Right lobe of liver (tissue), 4 donors: ENCODE data around the gene EIF1.

Experiments used
- POLR2A ChIP-seq: fragments of 450-650 bp; IDR thresholded peaks from one replicate; pipeline ENCODE4 v1.6.1; 2017; ENCODE audit warnings: antibody characterized with exemption, mild to moderate bottlenecking
- TF ChIP-seq, protein P1 (sequence below), 4 donors: fragments of 200-600 bp in 3 of 4; fragments of 450-650 bp in 1 of 4; IDR thresholded peaks; one replicate each; pipeline versions ENCODE4 v1.5.1 to v1.8.0; 2016 to 2022; ENCODE audit warnings: antibody characterized with exemption in 4 of 4, mild to moderate bottlenecking in 2 of 4
- donor health status: DM: no; HTN: no; CAD: no.
- donor health status: DM: no; HTN: no; CAD: no.
- donor health status: DM: no; HTN: yes; CAD: no.

DNA sequence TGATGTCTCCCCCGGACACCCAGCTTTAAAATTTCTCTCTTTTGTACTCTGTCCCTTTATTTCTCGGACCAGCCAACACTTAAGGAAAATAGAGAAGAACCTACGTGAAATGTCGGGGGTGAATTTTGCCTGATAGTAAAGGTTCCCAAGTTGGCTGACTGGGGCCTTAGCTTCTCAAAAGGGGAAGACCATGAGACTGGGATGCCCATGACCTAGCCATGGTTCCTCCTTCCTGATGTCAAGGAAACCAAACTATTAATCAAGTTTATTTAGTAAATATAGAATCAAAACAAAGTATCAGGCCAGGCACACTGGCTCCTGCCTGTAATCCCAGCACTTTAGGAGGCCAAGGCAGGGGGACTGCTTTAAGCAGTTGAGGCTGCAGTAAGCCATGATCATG lies 2.4 kb upstream of the EIF1 start:
- TF ChIP-seq, protein P1, sequence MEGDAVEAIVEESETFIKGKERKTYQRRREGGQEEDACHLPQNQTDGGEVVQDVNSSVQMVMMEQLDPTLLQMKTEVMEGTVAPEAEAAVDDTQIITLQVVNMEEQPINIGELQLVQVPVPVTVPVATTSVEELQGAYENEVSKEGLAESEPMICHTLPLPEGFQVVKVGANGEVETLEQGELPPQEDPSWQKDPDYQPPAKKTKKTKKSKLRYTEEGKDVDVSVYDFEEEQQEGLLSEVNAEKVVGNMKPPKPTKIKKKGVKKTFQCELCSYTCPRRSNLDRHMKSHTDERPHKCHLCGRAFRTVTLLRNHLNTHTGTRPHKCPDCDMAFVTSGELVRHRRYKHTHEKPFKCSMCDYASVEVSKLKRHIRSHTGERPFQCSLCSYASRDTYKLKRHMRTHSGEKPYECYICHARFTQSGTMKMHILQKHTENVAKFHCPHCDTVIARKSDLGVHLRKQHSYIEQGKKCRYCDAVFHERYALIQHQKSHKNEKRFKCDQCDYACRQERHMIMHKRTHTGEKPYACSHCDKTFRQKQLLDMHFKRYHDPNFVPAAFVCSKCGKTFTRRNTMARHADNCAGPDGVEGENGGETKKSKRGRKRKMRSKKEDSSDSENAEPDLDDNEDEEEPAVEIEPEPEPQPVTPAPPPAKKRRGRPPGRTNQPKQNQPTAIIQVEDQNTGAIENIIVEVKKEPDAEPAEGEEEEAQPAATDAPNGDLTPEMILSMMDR (IDR thresholded peaks at IDR 0.05): no peak
- TF ChIP-seq POLR2A: no peak
